HEK293T (cell line): ENCODE results near the gene CMTM1.

Experiments
- BHLHE40 ChIP-seq: fragments of 450-650 bp; IDR thresholded peaks from 2 replicates; pipeline ENCODE4 v1.6.1; 2016; ENCODE audit warnings: mild to moderate bottlenecking, moderate library complexity, borderline replicate concordance
- ELF4 ChIP-seq: fragments of 450-650 bp; IDR thresholded peaks from 2 replicates; pipeline ENCODE4 v1.6.1; 2017; ENCODE audit warnings: antibody characterized with exemption
- FOXA1 ChIP-seq: fragments of 450-650 bp; IDR thresholded peaks from 2 replicates; pipeline ENCODE4 v1.6.1; 2016; ENCODE audit warnings: mild to moderate bottlenecking
- FOXK2 ChIP-seq: fragments of 450-650 bp; IDR thresholded peaks from 2 replicates; pipeline ENCODE4 v1.6.1; 2016; ENCODE audit warnings: mild to moderate bottlenecking
- FOXM1 ChIP-seq: fragments of 450-650 bp; IDR thresholded peaks from 2 replicates; pipeline ENCODE4 v1.6.1; 2017; ENCODE audit warnings: mild to moderate bottlenecking, borderline replicate concordance
- HDGF ChIP-seq: fragments of 450-650 bp; IDR thresholded peaks from 2 replicates; pipeline ENCODE4 v1.6.1; 2017; ENCODE audit warnings: antibody characterized with exemption, borderline replicate concordance
- L3MBTL2 ChIP-seq: fragments of 450-650 bp; conservative IDR thresholded peaks from 2 replicates; pipeline ENCODE4 v1.6.1; 2016; ENCODE audit warnings: mild to moderate bottlenecking
- LEF1 ChIP-seq: fragments of 450-650 bp; IDR thresholded peaks from 2 replicates; pipeline ENCODE4 v1.6.1; 2017; ENCODE audit warnings: mild to moderate bottlenecking, borderline replicate concordance
- NFRKB ChIP-seq: fragments of 450-650 bp; IDR thresholded peaks from 2 replicates; pipeline ENCODE4 v1.6.1; 2016; ENCODE audit warnings: mild to moderate bottlenecking, moderate library complexity
- SP1 ChIP-seq: fragments of 450-650 bp; IDR thresholded peaks from 2 replicates; pipeline ENCODE4 v1.6.1; 2017
- SUZ12 ChIP-seq: fragments of 450-650 bp; IDR thresholded peaks from 2 replicates; pipeline ENCODE4 v1.6.1; 2016; ENCODE audit warnings: mild to moderate bottlenecking
- ZNF384 ChIP-seq: fragments of 450-650 bp; IDR thresholded peaks from 2 replicates; pipeline ENCODE4 v1.6.1; 2016

DNA sequence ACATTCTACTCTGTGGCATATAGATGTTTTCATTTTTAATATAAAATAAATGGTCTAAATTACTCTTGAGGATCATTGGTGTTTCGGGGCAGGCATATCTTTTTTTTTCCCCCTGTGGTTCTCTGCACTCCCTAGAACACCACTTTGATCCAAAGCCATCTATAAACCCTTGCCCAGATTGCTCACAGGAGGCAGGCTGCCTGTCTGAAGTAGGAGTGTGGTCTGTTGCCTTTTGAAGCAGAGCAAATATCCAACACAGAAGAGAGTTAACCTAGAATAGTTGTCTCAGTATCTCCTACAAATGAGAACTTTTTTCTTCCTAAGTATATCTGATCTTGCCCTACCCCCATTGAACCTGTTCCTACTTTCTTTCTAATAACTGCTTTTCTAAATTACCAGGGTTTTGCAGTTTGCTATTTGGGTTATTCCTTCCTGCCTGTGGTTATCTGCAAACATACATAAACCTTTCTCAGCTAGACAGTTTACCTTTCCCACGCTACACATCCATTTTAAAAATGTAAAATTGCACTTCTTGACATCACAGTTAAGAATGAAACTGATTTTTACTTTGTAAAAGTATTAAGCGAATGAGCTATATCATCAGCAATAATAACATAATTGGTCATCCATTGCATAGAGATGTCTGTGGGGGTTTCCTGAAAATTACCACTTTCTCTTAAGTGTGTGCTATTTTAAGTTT lies 4.7 kb upstream of the CMTM1 start:
- no peak for TF ChIP-seq NFRKB
- TF ChIP-seq FOXA1: no peak
- TF ChIP-seq SP1: no peak
- no peak for TF ChIP-seq ZNF384
- no peak for TF ChIP-seq FOXM1
- no peak for TF ChIP-seq BHLHE40
- TF ChIP-seq FOXK2: no peak
- TF ChIP-seq ELF4: no peak
- TF ChIP-seq HDGF: no peak
- TF ChIP-seq L3MBTL2: no peak
- TF ChIP-seq SUZ12: no peak
- TF ChIP-seq LEF1: no peak
